Liver (tissue), 9 donors: ENCODE results near the gene KRT14. TPM values are rescaled to one million over a fixed set of nuclear protein-coding genes. Genes with fewer than 3 reads are reported as not detected.
"Not testable (repeated sequence)": the region's sequence is repeated elsewhere in the genome, so short reads cannot be mapped to it uniquely, and the experiment has no call there.

Experiments
- DNase-seq: peaks from one replicate; pipeline ENCODE4 v3.0.0-alpha.2; 2017; ENCODE audit warnings: low spot score
- H3K27ac ChIP-seq, 2 donors: one replicate each; pipeline ENCODE4 v1.7.0; 2013; ENCODE audit warnings: inconsistent platforms in 2 of 2, low read length in 2 of 2, control low read depth in 1 of 2, low read depth in 1 of 2, mild to moderate bottlenecking in 1 of 2
- H3K27me3 ChIP-seq, 4 donors: one replicate each; pipeline versions ENCODE4 v1.6.1 to v1.7.0; 2013; ENCODE audit warnings: low read length in 3 of 4, inconsistent platforms in 1 of 4, mild to moderate bottlenecking in 1 of 4, moderate library complexity in 1 of 4; ENCODE audit not compliant: control insufficient read depth in 4 of 4, insufficient read depth in 4 of 4
- H3K36me3 ChIP-seq, 4 donors: one replicate each; pipeline versions ENCODE4 v1.6.1 to v1.7.0; 2013; ENCODE audit warnings: low read length in 3 of 4, mild to moderate bottlenecking in 3 of 4, low read depth in 1 of 4, moderate library complexity in 1 of 4; ENCODE audit not compliant: control insufficient read depth in 4 of 4, insufficient read depth in 3 of 4
- H3K4me1 ChIP-seq, 4 donors: one replicate each; pipeline versions ENCODE4 v1.6.1 to v1.7.0; 2013; ENCODE audit warnings: low read length in 3 of 4, mild to moderate bottlenecking in 3 of 4, moderate library complexity in 1 of 4; ENCODE audit not compliant: control insufficient read depth in 4 of 4, insufficient read depth in 4 of 4
- H3K4me3 ChIP-seq, 3 donors: one replicate each; pipeline versions ENCODE4 v1.6.1 to v1.7.0; 2013; ENCODE audit warnings: low read length in 3 of 3, control low read depth in 1 of 3, low read depth in 1 of 3, mild to moderate bottlenecking in 1 of 3
- H3K9ac ChIP-seq, 2 donors: one replicate each; pipeline ENCODE4 v1.7.0; 2013; ENCODE audit warnings: low read length in 2 of 2, mild to moderate bottlenecking in 2 of 2, moderate library complexity in 2 of 2, control low read depth in 1 of 2, low read depth in 1 of 2
- H3K9me3 ChIP-seq, 4 donors: one replicate each; pipeline versions ENCODE4 v1.6.1 to v1.7.0; 2013; ENCODE audit warnings: low read length in 3 of 4; ENCODE audit not compliant: control insufficient read depth in 4 of 4
- EGR1 ChIP-seq, 2 donors: IDR thresholded peaks; 2 replicates each; pipeline ENCODE4 v1.6.1; 2016 to 2018; ENCODE audit warnings: antibody characterized with exemption in 2 of 2, low read depth in 2 of 2
- FOXA1 ChIP-seq: IDR thresholded peaks from 2 replicates; pipeline ENCODE4 v1.6.1; 2016; ENCODE audit warnings: antibody characterized with exemption
- FOXA2 ChIP-seq: IDR thresholded peaks from 2 replicates; pipeline ENCODE4 v1.6.1; 2016; ENCODE audit warnings: antibody characterized with exemption
- GABPA ChIP-seq, 2 donors: IDR thresholded peaks in 1 of 2; conservative IDR thresholded peaks in 1 of 2; 2 replicates each; pipeline ENCODE4 v1.6.1; 2016; ENCODE audit warnings: antibody characterized with exemption in 2 of 2, mild to moderate bottlenecking in 1 of 2, moderate library complexity in 1 of 2
- HNF4A ChIP-seq, 2 donors: conservative IDR thresholded peaks; 2 replicates each; pipeline ENCODE4 v1.6.1; 2016; ENCODE audit warnings: antibody characterized with exemption in 2 of 2, mild to moderate bottlenecking in 2 of 2
- HNF4G ChIP-seq: IDR thresholded peaks from 2 replicates; pipeline ENCODE4 v1.6.1; 2016; ENCODE audit warnings: antibody characterized with exemption
- JUND ChIP-seq, 2 donors: IDR thresholded peaks; 2 replicates each; pipeline ENCODE4 v1.6.1; 2016; ENCODE audit warnings: antibody characterized with exemption in 2 of 2
- MAX ChIP-seq: IDR thresholded peaks from 2 replicates; pipeline ENCODE4 v1.6.1; 2016; ENCODE audit warnings: antibody characterized with exemption
- NR2F2 ChIP-seq: IDR thresholded peaks from 2 replicates; pipeline ENCODE4 v1.6.1; 2016; ENCODE audit warnings: antibody characterized with exemption
- RAD21 ChIP-seq, 2 donors: IDR thresholded peaks; 2 replicates each; pipeline ENCODE4 v1.6.1; 2016; ENCODE audit warnings: antibody characterized with exemption in 2 of 2, mild to moderate bottlenecking in 2 of 2
- REST ChIP-seq: IDR thresholded peaks from 2 replicates; pipeline ENCODE4 v1.6.1; 2016; ENCODE audit warnings: antibody characterized with exemption, mild to moderate bottlenecking
- RXRA ChIP-seq, 2 donors: IDR thresholded peaks; 2 replicates each; pipeline ENCODE4 v1.6.1; 2017 to 2018; ENCODE audit warnings: antibody characterized with exemption in 2 of 2, mild to moderate bottlenecking in 1 of 2
- SP1 ChIP-seq: IDR thresholded peaks from 2 replicates; pipeline ENCODE4 v1.6.1; 2018; ENCODE audit warnings: antibody characterized with exemption, mild to moderate bottlenecking
- TAF1 ChIP-seq: conservative IDR thresholded peaks from 2 replicates; pipeline ENCODE4 v1.6.1; 2016; ENCODE audit warnings: antibody characterized with exemption, mild to moderate bottlenecking
- YY1 ChIP-seq: IDR thresholded peaks from 2 replicates; pipeline ENCODE4 v1.6.1; 2016; ENCODE audit warnings: antibody characterized with exemption, mild to moderate bottlenecking
- WGBS: extraction: QIAGEN DNeasy Blood & Tissue Kit; methylation state at CpG from one replicate; pipeline ENCODE4 v1.1.7; 2013; 5-methylcytosine and 5-hydroxymethylcytosine counted together
- polyA plus RNA-seq, 2 donors: library from polyadenylated mRNA; stranded (reverse) in 1 of 2; unstranded in 1 of 2; fragments of 200-250 nt in 1 of 2; fragments of >200 nt in 1 of 2; fragmentation: Nextera tagmentation in 1 of 2; extraction: Ambion mirVana in 1 of 2; gene quantifications; one replicate each; pipeline versions ENCODE4 v1.2.1 to v1.2.3, GENCODE V29; 2013 to 2015
- total RNA-seq, 2 donors: library from RNA; depleted of rRNA; stranded (reverse); fragments of >200 nt; gene quantifications; one replicate each; pipeline ENCODE4 v1.2.3, GENCODE V29; 2014
- TF ChIP-seq, protein P1 (sequence below): IDR thresholded peaks from 2 replicates; pipeline ENCODE4 v1.6.1; 2016; ENCODE audit warnings: antibody characterized with exemption
- TF ChIP-seq, protein P2 (sequence below): IDR thresholded peaks from 2 replicates; pipeline ENCODE4 v1.6.1; 2016; ENCODE audit warnings: antibody characterized with exemption
- TF ChIP-seq, protein P3 (sequence below): fragments of 150-350 bp; IDR thresholded peaks from 2 replicates; pipeline ENCODE4 v1.5.1; 2017; ENCODE audit warnings: improper control_type of control experiment, low read depth, low read length; ENCODE audit not compliant: missing input control
- donor health status: healthy.
- donor health status: healthy.
- donor health status: healthy.
- donor health status: healthy.
- donor health status: healthy.

The KRT14 gene
- total and polyA plus RNA-seq, 4 donors = not detected

- Histone ChIP-seq H3K9me3 (no peaks in the 10 kb centered on the region), H3K36me3 (no peaks in the 10 kb centered on the region), H3K27me3 (no peaks in the 10 kb centered on the region), H3K4me3 (no peak overlapping the region), H3K4me1 (no peaks in the 10 kb centered on the region), H3K9ac (no peak overlapping the region), H3K27ac (no peak overlapping the region)
- 76% methylated on average over 21 of the region's 21 CpGs for WGBS
- TF ChIP-seq HNF4A (conservative IDR thresholded peaks at IDR 0.05) = no peak
- TF ChIP-seq EGR1 (IDR thresholded peaks at IDR 0.05; ENCODE audit: low read depth in 2 of 2) = no peak
- no peak for TF ChIP-seq SP1
- TF ChIP-seq RXRA (IDR thresholded peaks at IDR 0.05) = no peak
- no peak for TF ChIP-seq GABPA (IDR thresholded peaks at IDR 0.05 in 1 of 2, conservative IDR thresholded peaks at IDR 0.05 in 1 of 2)
- TF ChIP-seq MAX = no peak
- TF ChIP-seq JUND (IDR thresholded peaks at IDR 0.05) = no peak
- TF ChIP-seq RAD21 (IDR thresholded peaks at IDR 0.05) = no peak
- TF ChIP-seq, protein P1, sequence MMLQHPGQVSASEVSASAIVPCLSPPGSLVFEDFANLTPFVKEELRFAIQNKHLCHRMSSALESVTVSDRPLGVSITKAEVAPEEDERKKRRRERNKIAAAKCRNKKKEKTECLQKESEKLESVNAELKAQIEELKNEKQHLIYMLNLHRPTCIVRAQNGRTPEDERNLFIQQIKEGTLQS = no peak
- TF ChIP-seq, protein P2, sequence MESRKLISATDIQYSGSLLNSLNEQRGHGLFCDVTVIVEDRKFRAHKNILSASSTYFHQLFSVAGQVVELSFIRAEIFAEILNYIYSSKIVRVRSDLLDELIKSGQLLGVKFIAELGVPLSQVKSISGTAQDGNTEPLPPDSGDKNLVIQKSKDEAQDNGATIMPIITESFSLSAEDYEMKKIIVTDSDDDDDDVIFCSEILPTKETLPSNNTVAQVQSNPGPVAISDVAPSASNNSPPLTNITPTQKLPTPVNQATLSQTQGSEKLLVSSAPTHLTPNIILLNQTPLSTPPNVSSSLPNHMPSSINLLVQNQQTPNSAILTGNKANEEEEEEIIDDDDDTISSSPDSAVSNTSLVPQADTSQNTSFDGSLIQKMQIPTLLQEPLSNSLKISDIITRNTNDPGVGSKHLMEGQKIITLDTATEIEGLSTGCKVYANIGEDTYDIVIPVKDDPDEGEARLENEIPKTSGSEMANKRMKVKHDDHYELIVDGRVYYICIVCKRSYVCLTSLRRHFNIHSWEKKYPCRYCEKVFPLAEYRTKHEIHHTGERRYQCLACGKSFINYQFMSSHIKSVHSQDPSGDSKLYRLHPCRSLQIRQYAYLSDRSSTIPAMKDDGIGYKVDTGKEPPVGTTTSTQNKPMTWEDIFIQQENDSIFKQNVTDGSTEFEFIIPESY = no peak
- no peak for TF ChIP-seq HNF4G
- TF ChIP-seq FOXA1 = no peak
- TF ChIP-seq, protein P3, sequence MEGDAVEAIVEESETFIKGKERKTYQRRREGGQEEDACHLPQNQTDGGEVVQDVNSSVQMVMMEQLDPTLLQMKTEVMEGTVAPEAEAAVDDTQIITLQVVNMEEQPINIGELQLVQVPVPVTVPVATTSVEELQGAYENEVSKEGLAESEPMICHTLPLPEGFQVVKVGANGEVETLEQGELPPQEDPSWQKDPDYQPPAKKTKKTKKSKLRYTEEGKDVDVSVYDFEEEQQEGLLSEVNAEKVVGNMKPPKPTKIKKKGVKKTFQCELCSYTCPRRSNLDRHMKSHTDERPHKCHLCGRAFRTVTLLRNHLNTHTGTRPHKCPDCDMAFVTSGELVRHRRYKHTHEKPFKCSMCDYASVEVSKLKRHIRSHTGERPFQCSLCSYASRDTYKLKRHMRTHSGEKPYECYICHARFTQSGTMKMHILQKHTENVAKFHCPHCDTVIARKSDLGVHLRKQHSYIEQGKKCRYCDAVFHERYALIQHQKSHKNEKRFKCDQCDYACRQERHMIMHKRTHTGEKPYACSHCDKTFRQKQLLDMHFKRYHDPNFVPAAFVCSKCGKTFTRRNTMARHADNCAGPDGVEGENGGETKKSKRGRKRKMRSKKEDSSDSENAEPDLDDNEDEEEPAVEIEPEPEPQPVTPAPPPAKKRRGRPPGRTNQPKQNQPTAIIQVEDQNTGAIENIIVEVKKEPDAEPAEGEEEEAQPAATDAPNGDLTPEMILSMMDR = no peak
- TF ChIP-seq FOXA2 = no peak
- TF ChIP-seq NR2F2 = no peak
- no peak for TF ChIP-seq TAF1
- TF ChIP-seq YY1 = no peak
- TF ChIP-seq REST = no peak
- DNase-seq = no peak
Observed at GRCh38 chr17:41620583-41621434, 34.1 kb upstream of the KRT14 start.

DNA sequence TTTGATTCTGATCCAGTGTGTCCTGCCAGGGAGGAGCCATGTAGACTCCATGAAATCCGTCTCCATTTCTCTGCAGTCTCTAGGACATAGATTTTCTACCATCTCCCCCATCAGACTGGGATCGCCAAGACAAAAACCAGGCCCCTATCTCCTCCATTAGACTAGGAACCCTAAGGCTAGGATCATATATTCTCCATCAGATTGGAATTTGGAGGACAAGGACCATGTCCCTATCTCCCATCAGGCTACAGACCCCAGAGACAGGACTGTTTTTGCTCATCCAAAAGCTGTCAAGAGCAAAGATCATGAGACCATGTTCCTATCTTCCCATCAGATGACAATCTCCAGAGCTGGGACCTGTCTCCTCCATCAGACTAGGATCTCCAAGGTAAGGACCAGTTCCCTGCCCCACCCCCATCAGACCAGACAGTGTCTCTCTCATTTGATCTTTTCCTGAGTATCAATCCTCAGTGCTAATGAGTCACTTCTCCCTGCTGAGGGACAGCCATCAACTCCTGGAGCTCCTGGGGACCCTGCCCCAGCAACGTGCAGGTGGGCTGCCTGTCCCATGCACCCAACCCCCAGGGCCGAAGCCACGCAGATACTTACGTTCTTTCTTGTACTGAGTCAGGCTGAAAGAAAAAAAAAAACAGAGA lies 33.4 kb upstream of the KRT14 start:
- not testable (repeated sequence) for H3K4me3 ChIP-seq, H3K36me3 ChIP-seq, H3K9me3 ChIP-seq, H3K9ac ChIP-seq, H3K27me3 ChIP-seq, H3K4me1 ChIP-seq, H3K27ac ChIP-seq, DNase-seq
- WGBS = 85% methylated on average over 6 of the region's 6 CpGs
